ENCODE results near the gene SVIL.

SVIL gene

GRCh38 chr10:29634764-29635625 is at the start of gene SVIL:
Gene SVIL (minus strand): TSS chr10:29634971. CDS start chr10:29555058, 79,913 bp downstream.
- no peak for DNase-seq (ENCODE audit: low read depth)

GRCh38 chr10:29681676-29682448 is 47.1 kb upstream of the SVIL start:
- DNase-seq (ENCODE audit: low read depth), result peak; percentile 65

GRCh38 chr10:29680091-29680490 is 45.3 kb upstream of the SVIL start:
- no peak for DNase-seq (ENCODE audit: low read depth)

- DNase-seq (ENCODE audit: low read depth), result no peak
Observed at GRCh38 chr10:29676732-29677131, 42.0 kb upstream of the SVIL start.

GRCh38 chr10:29675984-29676383 is 41.2 kb upstream of the SVIL start:
- no peak for DNase-seq (ENCODE audit: low read depth)

- no peak for DNase-seq (ENCODE audit: low read depth)
Observed at GRCh38 chr10:29671968-29672367, 37.2 kb upstream of the SVIL start.

GRCh38 chr10:29671228-29671780 is 36.5 kb upstream of the SVIL start:
- DNase-seq (ENCODE audit: low read depth), result no peak

- no peak for DNase-seq (ENCODE audit: low read depth)
Observed at GRCh38 chr10:29670761-29671160, 36.0 kb upstream of the SVIL start.

GRCh38 chr10:29669149-29669548 is 34.4 kb upstream of the SVIL start:
- DNase-seq (ENCODE audit: low read depth), result no peak

GRCh38 chr10:29668628-29669027 is 33.9 kb upstream of the SVIL start:
- no peak for DNase-seq (ENCODE audit: low read depth)

- no peak for DNase-seq (ENCODE audit: low read depth)
Observed at GRCh38 chr10:29667191-29667590, 32.4 kb upstream of the SVIL start.

GRCh38 chr10:29666201-29666600 is 31.4 kb upstream of the SVIL start:
- DNase-seq (ENCODE audit: low read depth), result no peak

GRCh38 chr10:29663718-29664117 is 28.9 kb upstream of the SVIL start:
- DNase-seq (ENCODE audit: low read depth), result no peak

- DNase-seq (ENCODE audit: low read depth), result peak; percentile 80
Observed at GRCh38 chr10:29658984-29659965, 24.5 kb upstream of the SVIL start.

GRCh38 chr10:29657719-29658274 is 23.0 kb upstream of the SVIL start:
- peak; percentile 22 for DNase-seq (ENCODE audit: low read depth)

GRCh38 chr10:29656451-29656992 is 21.8 kb upstream of the SVIL start:
- no peak for DNase-seq (ENCODE audit: low read depth)

- no peak for DNase-seq (ENCODE audit: low read depth)
Observed at GRCh38 chr10:29652192-29652591, 17.4 kb upstream of the SVIL start.

GRCh38 chr10:29651767-29652166 is 17.0 kb upstream of the SVIL start:
- no peak for DNase-seq (ENCODE audit: low read depth)

- DNase-seq (ENCODE audit: low read depth), result no peak
Observed at GRCh38 chr10:29650552-29650944, 15.8 kb upstream of the SVIL start.

- no peak for DNase-seq (ENCODE audit: low read depth)
Observed at GRCh38 chr10:29649561-29650551, 15.1 kb upstream of the SVIL start.
